LoVo (cell line): Measurements from ENCODE around the gene ADGRL1.
"Not testable (repeated sequence)": the region's sequence is repeated elsewhere in the genome, so short reads cannot be mapped to it uniquely, and the experiment has no call there.

Source experiments
- DNase-seq: peaks from one replicate; pipeline ENCODE4 v3.0.0-alpha.2; 2016; ENCODE audit warnings: low spot score

ADGRL1 gene

GRCh38 chr19:14205452-14206287, at the start of gene ADGRL1:
TSS of gene ADGRL1 (minus strand) at chr19:14206169. CDS start at chr19:14183602, 22,567 bp downstream.
- not testable (repeated sequence) for DNase-seq

- DNase-seq: not testable (repeated sequence)
These were observed 49.3 kb upstream of the ADGRL1 start for GRCh38 chr19:14255316-14255715.

DNA sequence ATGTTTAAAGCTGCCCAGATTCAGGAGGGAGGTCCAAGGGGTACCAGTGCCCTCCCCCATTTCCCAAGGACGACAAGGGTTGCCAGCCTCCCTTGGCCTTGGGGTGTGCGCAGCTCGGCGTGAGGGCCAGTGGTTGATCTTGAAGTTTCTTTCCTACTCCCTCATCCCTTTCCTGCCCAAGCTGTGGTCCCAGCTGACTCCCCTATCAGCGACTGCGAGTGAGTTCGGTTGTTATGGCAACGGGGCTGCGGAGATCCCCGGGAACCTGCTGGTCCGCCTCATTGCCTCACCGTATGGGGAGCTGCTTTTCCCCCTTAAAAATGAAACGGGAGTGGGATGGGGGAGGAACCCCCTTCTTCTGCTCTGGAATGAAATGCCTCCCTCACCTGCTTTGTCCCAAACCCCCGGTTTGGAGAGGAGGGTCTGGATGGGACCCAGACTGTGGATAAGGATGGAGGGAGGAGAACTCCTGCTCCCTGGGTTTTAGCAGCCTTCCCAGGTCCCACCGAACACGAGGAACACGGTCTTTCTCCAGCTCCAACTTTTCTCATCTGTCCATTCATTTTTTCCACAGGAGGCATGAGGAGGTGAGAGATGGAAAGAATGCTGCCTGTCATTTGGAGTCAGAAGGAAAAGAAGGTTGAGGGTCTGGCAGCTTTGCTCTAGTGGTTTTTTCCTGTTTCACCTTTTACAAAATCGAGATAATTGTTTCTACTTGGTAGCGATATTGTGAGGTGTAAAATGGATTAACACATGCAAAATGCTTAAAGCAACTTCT, 48.0 kb upstream of the ADGRL1 start:
- not testable (repeated sequence) for DNase-seq

- DNase-seq: not testable (repeated sequence)
These were observed 46.2 kb upstream of the ADGRL1 start for GRCh38 chr19:14252136-14252535.

- DNase-seq: no peak
These were observed 44.9 kb upstream of the ADGRL1 start for GRCh38 chr19:14250870-14251269.

GRCh38 chr19:14250315-14250714, 44.3 kb upstream of the ADGRL1 start:
- DNase-seq: not testable (repeated sequence)

GRCh38 chr19:14249891-14250290, 43.9 kb upstream of the ADGRL1 start:
- not testable (repeated sequence) for DNase-seq

- DNase-seq: not testable (repeated sequence)
These were observed 43.2 kb upstream of the ADGRL1 start for GRCh38 chr19:14249012-14249754.

GRCh38 chr19:14248578-14249011, 42.6 kb upstream of the ADGRL1 start:
- DNase-seq: no peak

DNA sequence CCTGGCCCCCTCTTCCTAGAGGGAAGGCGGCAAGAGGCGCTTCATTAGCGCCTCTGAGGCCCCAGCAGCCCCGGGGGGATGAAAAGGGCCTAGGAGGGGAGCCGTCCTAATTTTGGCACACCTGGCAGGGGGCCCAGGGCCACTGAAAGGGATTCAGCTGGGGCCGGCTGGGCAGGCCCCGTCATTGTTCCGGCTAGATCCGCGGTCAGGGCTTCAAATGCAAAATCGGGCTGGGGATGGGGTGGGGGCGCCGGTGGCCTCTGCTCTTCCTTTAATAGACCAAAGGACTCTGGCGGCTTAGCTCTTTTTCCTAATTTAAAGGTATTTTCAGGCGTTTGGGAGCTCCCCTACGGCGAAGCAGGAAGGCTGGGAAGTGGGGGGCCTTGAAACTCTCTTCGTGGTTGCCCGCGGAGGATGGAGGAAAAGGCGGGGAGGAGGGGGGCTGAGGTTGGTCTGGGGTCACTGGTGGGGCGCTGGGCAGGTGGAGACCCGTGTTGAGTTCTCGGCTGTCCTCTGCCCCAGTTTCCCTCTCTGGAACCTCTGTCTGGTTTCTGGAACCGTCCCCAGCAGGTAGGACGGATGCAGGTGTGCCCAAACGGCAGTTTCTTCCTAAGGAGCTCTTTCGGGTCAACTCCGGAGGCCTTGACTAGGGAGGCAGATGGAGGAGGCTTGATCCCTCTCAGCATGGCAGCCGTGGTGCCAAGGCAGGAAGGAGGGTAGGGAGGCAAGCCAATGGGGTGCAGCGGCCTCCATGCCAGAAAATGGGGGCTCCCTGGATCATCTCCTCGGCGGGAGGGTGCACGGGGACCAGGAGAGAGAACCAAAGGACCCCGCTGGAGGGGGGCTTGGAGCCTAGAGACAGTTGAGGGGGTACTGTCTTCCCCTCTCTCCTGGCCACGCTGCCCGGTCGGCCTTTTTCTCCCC, 41.8 kb upstream of the ADGRL1 start:
- DNase-seq: not testable (repeated sequence)

GRCh38 chr19:14247205-14247547, 41.2 kb upstream of the ADGRL1 start:
- DNase-seq: not testable (repeated sequence)

DNA sequence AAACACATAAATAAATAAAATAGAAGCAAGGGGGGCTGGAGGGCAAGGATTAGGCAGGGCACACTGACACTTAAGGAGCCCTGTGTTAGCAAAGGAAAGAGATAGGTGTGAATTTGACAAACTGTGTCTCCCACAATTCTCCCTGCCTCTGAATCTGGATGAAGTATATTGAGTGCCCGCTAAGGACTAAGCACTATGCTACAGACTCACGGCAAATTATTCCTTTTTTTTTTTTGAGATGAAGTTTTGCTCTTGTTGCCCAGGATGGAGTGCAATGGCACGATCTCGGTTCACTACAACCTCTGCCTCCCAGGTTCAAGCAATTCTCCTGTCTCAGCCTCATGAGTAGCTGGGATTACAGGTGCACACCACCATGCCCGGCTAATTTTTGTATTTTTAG, 38.4 kb upstream of the ADGRL1 start:
- not testable (repeated sequence) for DNase-seq

DNA sequence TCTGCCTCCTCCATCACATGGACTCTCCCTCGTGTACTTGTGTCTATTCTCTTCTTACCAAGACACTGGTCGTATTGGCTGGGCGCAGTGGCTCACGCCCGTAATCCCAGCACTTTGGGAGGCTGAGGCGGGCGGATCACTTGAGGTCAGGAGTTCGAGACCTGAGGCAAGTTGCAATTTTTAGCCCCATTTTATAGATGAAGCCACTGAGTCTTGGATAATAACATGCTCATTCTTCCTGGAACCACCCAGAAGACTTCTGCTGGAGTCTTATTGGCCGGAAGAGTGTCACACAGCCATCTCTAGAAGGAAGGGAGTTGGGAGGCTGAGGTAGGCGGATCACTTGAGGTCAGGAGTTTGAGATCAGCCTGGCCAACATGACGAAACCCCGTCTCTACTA, 37.7 kb upstream of the ADGRL1 start:
- DNase-seq: not testable (repeated sequence)

DNA sequence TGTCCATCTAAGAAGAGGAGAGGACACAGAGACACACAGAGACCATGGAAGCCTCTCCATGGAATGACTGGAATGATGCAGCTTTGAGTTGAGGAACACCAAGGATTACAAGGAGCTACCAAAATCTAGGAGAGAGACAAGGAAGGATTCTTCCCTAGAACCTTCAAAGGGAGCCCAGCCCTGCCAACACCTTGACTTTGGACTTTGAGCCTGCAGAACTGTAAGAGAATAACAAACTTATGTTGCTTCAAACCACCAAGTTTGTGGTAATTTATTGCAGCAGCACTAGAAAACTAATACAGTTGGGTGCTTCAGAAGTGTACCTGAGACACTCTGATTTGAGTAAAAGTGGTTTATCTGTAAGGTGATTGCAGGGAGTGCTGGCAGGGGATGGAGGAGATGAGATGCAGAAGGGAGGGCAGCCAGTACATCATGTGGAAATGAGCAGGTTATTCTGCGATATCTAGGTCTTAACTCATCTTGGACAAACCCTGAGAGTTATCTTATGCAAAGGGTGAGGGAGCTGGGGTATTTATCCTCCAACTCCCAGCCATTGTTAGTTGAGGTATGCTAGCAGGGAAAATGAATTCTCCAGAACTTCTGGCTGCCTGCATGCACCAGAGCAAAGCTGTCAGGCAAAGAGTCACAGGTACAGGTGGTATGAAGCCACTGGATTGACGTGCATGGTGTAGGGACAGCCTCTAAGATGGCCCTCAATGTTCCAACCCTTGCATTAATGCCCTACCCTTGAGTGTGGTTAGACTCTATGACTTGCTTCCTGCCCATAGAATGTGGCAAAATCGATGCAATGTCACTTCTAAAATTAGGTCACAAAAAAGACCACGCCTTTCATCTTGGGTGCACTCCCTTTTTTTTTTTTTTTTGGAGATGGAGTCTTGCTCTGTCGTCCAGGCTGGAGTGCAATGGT, 31.3 kb upstream of the ADGRL1 start:
- no peak for DNase-seq

DNA sequence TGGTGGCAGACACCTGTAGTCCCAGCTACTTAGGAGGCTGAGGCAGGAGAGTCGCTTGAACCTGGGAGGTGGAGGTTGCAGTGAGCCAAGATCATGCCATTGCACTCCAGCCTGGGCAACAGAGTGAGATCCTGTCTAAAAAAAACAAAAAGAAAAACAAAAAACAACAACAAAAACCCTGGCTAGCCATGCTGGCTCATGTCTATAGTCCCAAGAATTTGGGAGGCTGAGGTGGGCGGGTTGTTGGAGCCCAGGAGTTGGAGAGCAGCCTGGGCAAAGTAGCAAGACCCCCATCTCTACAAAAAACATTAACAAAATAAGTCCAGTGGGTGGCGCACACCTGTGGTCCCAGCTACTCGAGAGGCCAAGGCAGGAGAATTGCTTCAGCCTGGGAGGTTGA, 27.0 kb upstream of the ADGRL1 start:
- DNase-seq: not testable (repeated sequence)

- not testable (repeated sequence) for DNase-seq
These were observed 22.6 kb upstream of the ADGRL1 start for GRCh38 chr19:14228446-14229071.

DNA sequence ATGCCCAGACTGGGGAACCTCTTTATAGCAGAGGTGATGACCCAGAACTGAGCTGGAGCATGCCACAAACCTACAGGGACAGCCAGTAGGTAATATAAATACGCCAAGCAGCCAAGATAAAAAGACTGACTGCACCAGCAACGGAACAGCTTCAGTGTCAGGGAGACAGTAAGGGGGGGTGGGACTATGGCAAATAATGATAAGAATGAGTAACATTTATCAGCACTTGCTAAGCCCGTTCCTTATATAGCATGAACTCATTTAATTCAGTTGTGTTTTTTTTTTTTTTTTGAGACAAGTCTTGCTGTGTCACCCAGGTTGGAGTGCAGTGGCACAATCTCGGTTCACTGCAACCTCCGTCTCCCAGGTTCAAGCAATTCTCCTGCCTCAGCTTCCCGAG, 20.5 kb upstream of the ADGRL1 start:
- not testable (repeated sequence) for DNase-seq

DNA sequence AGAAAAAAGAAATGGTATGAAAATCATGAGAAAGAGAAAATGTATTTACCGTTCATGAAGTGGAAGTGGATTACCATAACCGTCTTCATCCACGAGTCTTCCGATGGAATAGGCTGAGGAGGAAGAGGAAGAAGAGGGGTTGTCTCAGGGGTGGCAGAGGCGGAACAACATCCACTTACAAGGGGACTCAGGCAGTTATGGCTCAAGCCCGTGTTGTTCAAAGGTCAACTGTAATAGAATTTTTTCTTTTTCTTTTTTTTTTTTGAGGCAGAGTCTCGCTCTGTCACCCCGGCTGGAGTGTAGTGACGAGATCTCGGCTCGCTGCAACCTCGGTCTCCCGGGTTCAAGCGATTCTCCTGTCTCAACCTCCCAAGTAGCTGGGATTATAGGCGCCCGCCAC, 16.9 kb upstream of the ADGRL1 start:
- DNase-seq: no peak

DNA sequence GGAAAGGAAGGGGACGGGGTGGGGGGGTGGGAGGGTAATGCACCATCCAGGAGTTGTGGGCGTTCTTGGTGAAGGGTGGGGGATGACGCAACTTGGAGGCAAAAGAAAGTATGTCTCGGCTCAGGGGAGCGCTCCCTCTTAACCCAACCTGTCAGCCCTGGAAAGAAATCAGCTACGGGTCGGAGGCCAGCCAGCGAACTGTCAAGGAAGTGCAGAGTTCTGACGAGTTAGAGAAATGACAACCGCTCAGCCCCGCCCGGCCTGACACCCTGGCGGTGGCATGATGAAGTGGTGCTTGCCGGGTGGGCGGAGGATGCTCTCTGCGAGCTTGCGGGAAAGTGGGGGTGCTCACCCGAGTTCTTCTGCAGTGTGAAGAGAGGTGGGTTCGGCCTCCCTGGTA, 15.4 kb upstream of the ADGRL1 start:
- DNase-seq: not testable (repeated sequence)
